ENCODE measurements around the gene UNC5C.

UNC5C gene

GRCh38 chr4:95343235-95343634 is 205.5 kb downstream of the UNC5C start:
- DNase-seq (ENCODE audit: low spot score), result no peak

- DNase-seq (ENCODE audit: low spot score), result no peak
These were observed 208.6 kb downstream of the UNC5C start for GRCh38 chr4:95340191-95340590.

- DNase-seq (ENCODE audit: low spot score), result no peak
These were observed 223.1 kb downstream of the UNC5C start for GRCh38 chr4:95325665-95326064.

- DNase-seq (ENCODE audit: low spot score), result no peak
These were observed 229.6 kb downstream of the UNC5C start for GRCh38 chr4:95319169-95319568.

GRCh38 chr4:95318483-95318882 is 230.3 kb downstream of the UNC5C start:
- DNase-seq (ENCODE audit: low spot score), result no peak

- DNase-seq (ENCODE audit: low spot score), result no peak
These were observed 230.7 kb downstream of the UNC5C start for GRCh38 chr4:95318044-95318443.

GRCh38 chr4:95317085-95317793 is 231.5 kb downstream of the UNC5C start:
- DNase-seq (ENCODE audit: low spot score), result no peak

- no peak for DNase-seq (ENCODE audit: low spot score)
These were observed 234.2 kb downstream of the UNC5C start for GRCh38 chr4:95314573-95314972.

- no peak for DNase-seq (ENCODE audit: low spot score)
These were observed 243.9 kb downstream of the UNC5C start for GRCh38 chr4:95304898-95305297.

- DNase-seq (ENCODE audit: low spot score), result no peak
These were observed 248.5 kb downstream of the UNC5C start for GRCh38 chr4:95300304-95300703.

GRCh38 chr4:95296052-95296451 is 252.7 kb downstream of the UNC5C start:
- no peak for DNase-seq (ENCODE audit: low spot score)

GRCh38 chr4:95295157-95295556 is 253.6 kb downstream of the UNC5C start:
- no peak for DNase-seq (ENCODE audit: low spot score)

GRCh38 chr4:95294321-95294720 is 254.5 kb downstream of the UNC5C start:
- DNase-seq (ENCODE audit: low spot score), result no peak

- DNase-seq (ENCODE audit: low spot score), result no peak
These were observed 255.8 kb downstream of the UNC5C start for GRCh38 chr4:95293014-95293413.

GRCh38 chr4:95290702-95291101 is 258.1 kb downstream of the UNC5C start:
- DNase-seq (ENCODE audit: low spot score), result no peak

- DNase-seq (ENCODE audit: low spot score), result no peak
These were observed 259.6 kb downstream of the UNC5C start for GRCh38 chr4:95289028-95289634.

GRCh38 chr4:95288552-95288951 is 260.2 kb downstream of the UNC5C start:
- DNase-seq (ENCODE audit: low spot score), result no peak

GRCh38 chr4:95285797-95286196 is 263.0 kb downstream of the UNC5C start:
- DNase-seq (ENCODE audit: low spot score), result no peak

GRCh38 chr4:95284655-95285054 is 264.1 kb downstream of the UNC5C start:
- no peak for DNase-seq (ENCODE audit: low spot score)

GRCh38 chr4:95283320-95283719 is 265.5 kb downstream of the UNC5C start:
- DNase-seq (ENCODE audit: low spot score), result no peak

- no peak for DNase-seq (ENCODE audit: low spot score)
These were observed 276.0 kb downstream of the UNC5C start for GRCh38 chr4:95272797-95273196.

GRCh38 chr4:95272036-95272435 is 276.7 kb downstream of the UNC5C start:
- DNase-seq (ENCODE audit: low spot score), result no peak

GRCh38 chr4:95268819-95269565 is 279.8 kb downstream of the UNC5C start:
- DNase-seq (ENCODE audit: low spot score), result no peak
